Activated CD8-positive, alpha-beta memory T cell treated with anti-CD3 and anti-CD28 coated beads for 24 hours (primary cell): ENCODE measurements around the gene HOXD4.

Experiments used
- DNase-seq: peaks from one replicate; pipeline ENCODE4 v3.0.0-alpha.2; 2020

The HOXD4 gene

GRCh38 chr2:176193048-176193447 lies 41.7 kb downstream of the HOXD4 start:
- no peak for DNase-seq

- no peak for DNase-seq
Measured at GRCh38 chr2:176199902-176200301, 48.6 kb downstream of the HOXD4 start.

GRCh38 chr2:176200971-176201370 lies 49.6 kb downstream of the HOXD4 start:
- DNase-seq, result no peak

- DNase-seq, result no peak
Measured at GRCh38 chr2:176202491-176202890, 51.1 kb downstream of the HOXD4 start.
